IMR-90 (cell line): ENCODE measurements around the gene MALSU1. TPM values are rescaled to one million over a fixed set of nuclear protein-coding genes. Genes with fewer than 3 reads are reported as not detected.

Experiments used
- ATAC-seq: fragments of 200-7000 bp; cut with Tn5 transposase; 2 replicates; pipeline ENCODE4 v1.9.1; 2020; ENCODE audit warnings: low read depth, mild to moderate bottlenecking, moderate library complexity
- BruUV-seq: library from RNA; stranded (reverse); fragments of 400-500 nt; replicated peaks from 2 replicates; lab custom pipeline; 2021; lab: Mats Ljungman, UMichigan
- CTCF ChIA-PET: fragments of 300-600 bp; formaldehyde crosslinking; extraction: SDS; loops from one replicate; lab custom pipeline; 2021; ENCODE audit warnings: antibody characterized with exemption; lab: Yijun Ruan, JAX
- POLR2A ChIA-PET: fragments of 300-600 bp; sonication (Branson Sonifier 250); formaldehyde crosslinking; loops from one replicate; lab custom pipeline; 2022; ENCODE audit warnings: antibody characterized with exemption; ENCODE audit not compliant: unreplicated experiment; lab: Charles Lee
- DNase-seq: peaks from one replicate; pipeline ENCODE4 v3.0.0; 2013
- H2AFZ ChIP-seq: replicated peaks from 2 replicates; pipeline ENCODE3; 2013; ENCODE audit warnings: low read length, mild to moderate bottlenecking; ENCODE audit not compliant: poor library complexity
- H2AK5ac ChIP-seq: 2 replicates; pipeline ENCODE4 v1.6.1; 2013; ENCODE audit warnings: low read depth, low read length, inconsistent platforms
- H2AK9ac ChIP-seq: replicated peaks from 2 replicates; pipeline ENCODE3; 2013; ENCODE audit warnings: mild to moderate bottlenecking, low read depth, low read length, moderate library complexity; ENCODE audit not compliant: poor library complexity
- H2BK120ac ChIP-seq: 2 replicates; pipeline ENCODE4 v1.6.1; 2013; ENCODE audit warnings: low read depth, low read length, inconsistent platforms
- H2BK15ac ChIP-seq: 3 replicates; pipeline ENCODE4 v1.6.1; 2013; ENCODE audit warnings: low read depth, low read length, inconsistent platforms
- H2BK20ac ChIP-seq: 2 replicates; pipeline ENCODE4 v1.6.1; 2013; ENCODE audit warnings: low read depth, mild to moderate bottlenecking, inconsistent platforms, low read length, moderate library complexity
- H2BK5ac ChIP-seq: 2 replicates; pipeline ENCODE4 v1.6.1; 2013; ENCODE audit warnings: mild to moderate bottlenecking, low read depth, low read length, inconsistent platforms; ENCODE audit not compliant: poor library complexity, severe bottlenecking
- H3K14ac ChIP-seq: replicated peaks from 2 replicates; pipeline ENCODE4 v1.6.1; 2013; ENCODE audit warnings: low read depth, low read length, inconsistent platforms
- H3K18ac ChIP-seq: 2 replicates; pipeline ENCODE4 v1.6.1; 2013; ENCODE audit warnings: low read depth, low read length, control low read depth
- H3K23ac ChIP-seq: 2 replicates; pipeline ENCODE4 v1.6.1; 2013; ENCODE audit warnings: low read depth, low read length, inconsistent platforms
- H3K27ac ChIP-seq: 2 replicates; pipeline ENCODE4 v1.5.1; 2013; ENCODE audit warnings: mild to moderate bottlenecking, control low read depth, low read length; ENCODE audit not compliant: insufficient read depth
- H3K27me3 ChIP-seq: 2 replicates; pipeline ENCODE4 v1.6.1; 2013; ENCODE audit warnings: low read length; ENCODE audit not compliant: control insufficient read depth, insufficient read depth
- H3K36me3 ChIP-seq: 2 replicates; pipeline ENCODE4 v1.6.1; 2013; ENCODE audit warnings: low read length, mixed read lengths; ENCODE audit not compliant: control insufficient read depth, insufficient read depth
- H3K4ac ChIP-seq: 2 replicates; pipeline ENCODE4 v1.6.1; 2013; ENCODE audit warnings: low read depth, low read length, inconsistent platforms
- H3K4me1 ChIP-seq: 2 replicates; pipeline ENCODE4 v1.6.1; 2013; ENCODE audit warnings: low read length, mixed read lengths; ENCODE audit not compliant: control insufficient read depth, insufficient read depth
- H3K4me2 ChIP-seq: 2 replicates; pipeline ENCODE4 v1.6.1; 2013; ENCODE audit warnings: low read depth, mild to moderate bottlenecking, control low read depth, low read length, moderate library complexity
- H3K4me3 ChIP-seq: 2 replicates; pipeline ENCODE4 v1.5.1; 2013; ENCODE audit warnings: low read depth, mild to moderate bottlenecking, control low read depth, low read length, moderate library complexity; ENCODE audit not compliant: insufficient read depth
- H3K56ac ChIP-seq: 2 replicates; pipeline ENCODE4 v1.6.1; 2013; ENCODE audit warnings: low read length, inconsistent platforms; ENCODE audit not compliant: insufficient read depth; ENCODE audit errors: extremely low read depth
- H3K79me1 ChIP-seq, 2 experiments: 2 replicates each; pipeline ENCODE4 v1.6.1; 2013; ENCODE audit warnings: low read length in 2 of 2, inconsistent platforms in 1 of 2, low read depth in 1 of 2
- H3K9ac ChIP-seq: 2 replicates; pipeline ENCODE4 v1.6.1; 2013; ENCODE audit warnings: low read depth, low read length, control low read depth
- H3K9me1 ChIP-seq: 2 replicates; pipeline ENCODE4 v1.6.1; 2013; ENCODE audit warnings: low read length, inconsistent platforms; ENCODE audit not compliant: insufficient read depth
- H3K9me3 ChIP-seq: 2 replicates; pipeline ENCODE4 v1.6.1; 2013; ENCODE audit warnings: low read length; ENCODE audit not compliant: control insufficient read depth, insufficient read depth
- H4K20me1 ChIP-seq: 2 replicates; pipeline ENCODE4 v1.6.1; 2013; ENCODE audit warnings: low read length, inconsistent platforms; ENCODE audit not compliant: insufficient read depth
- H4K5ac ChIP-seq: 2 replicates; pipeline ENCODE4 v1.6.1; 2013; ENCODE audit warnings: mild to moderate bottlenecking, low read depth, low read length, control low read depth
- H4K8ac ChIP-seq, 2 experiments: 2 replicates each; pipeline ENCODE4 v1.6.1; 2013; ENCODE audit warnings: low read depth in 2 of 2, low read length in 2 of 2, control low read depth in 1 of 2, inconsistent platforms in 1 of 2
- H4K91ac ChIP-seq: 2 replicates; pipeline ENCODE4 v1.6.1; 2013; ENCODE audit warnings: low read depth, low read length, inconsistent platforms; ENCODE audit not compliant: insufficient read depth
- FOS ChIP-seq: fragments of 150-350 bp; IDR thresholded peaks from 2 replicates; pipeline ENCODE4 v1.6.1; 2016; ENCODE audit warnings: low read depth, low read length
- MAFK ChIP-seq: IDR thresholded peaks from 2 replicates; pipeline ENCODE4 v1.6.1; 2012; ENCODE audit warnings: low read depth, low read length, improper control_type of control experiment
- NFE2L2 ChIP-seq: fragments of 150-350 bp; IDR thresholded peaks from 2 replicates; pipeline ENCODE4 v1.6.1; 2016; ENCODE audit warnings: low read depth, mild to moderate bottlenecking, low read length
- RFX5 ChIP-seq: IDR thresholded peaks from 2 replicates; pipeline ENCODE4 v1.8.0; 2012; ENCODE audit warnings: low read depth, mild to moderate bottlenecking, low read length, moderate library complexity
- dilution Hi-C: fragments of 300-500 bp; cut with HindIII; formaldehyde crosslinking; loops from one replicate; pipeline ENCODE4 v1.14.3; 2018; ENCODE audit warnings: low sequenced_read_pairs; ENCODE audit not compliant: unreplicated experiment
- in situ Hi-C: fragments of 300-500 bp; cut with MboI; formaldehyde crosslinking; loops from 3 replicates; pipeline ENCODE4 v1.14.3; 2019; ENCODE audit warnings: low sequenced_read_pairs, inconsistent platforms, mixed read lengths
- intact Hi-C: fragments of 100-400 bp; cut with micrococcal nuclease; formaldehyde crosslinking; loops from 2 replicates; pipeline ENCODE4 v1.10.0; 2022
- polyA plus RNA-seq, 3 experiments: library from polyadenylated mRNA; depleted of rRNA; stranded (reverse); fragments of >200 nt; gene quantifications; 2 replicates each; pipeline ENCODE4 v1.2.3, GENCODE V29; 2012; ENCODE audit warnings: low replicate concordance in 1 of 3
- total RNA-seq: library from RNA; depleted of rRNA; stranded (reverse); fragments of >200 nt; gene quantifications from 2 replicates; pipeline ENCODE4 v1.2.3, GENCODE V29; 2012

The MALSU1 gene
- total and polyA plus RNA-seq, 2 of the 4 experiments (the other 2 are of a cell fraction) = 30.5 to 36.0 TPM

GRCh38 chr7:23332193-23332592 is 33.1 kb downstream of the MALSU1 start:
- Histone ChIP-seq H2AK9ac (no peak overlapping the region), H3K9ac (no peak overlapping the region), H4K5ac (no peak overlapping the region), H3K14ac (no peak overlapping the region), H3K4me1 (peaks cover 14% of the 10 kb centered on the region), H3K27ac (no peak overlapping the region), H2BK15ac (no peak overlapping the region), H2BK20ac (no peak overlapping the region; the same call in 1 of the 2 replicates), H2AK5ac (no peak overlapping the region), H3K56ac (no peak overlapping the region), H2BK5ac (no peak overlapping the region), H3K4ac (no peak overlapping the region), H3K4me2 (no peak overlapping the region), H3K9me3 (no peaks in the 10 kb centered on the region), H3K36me3 (peaks cover 14% of the 10 kb centered on the region), H4K20me1 (peaks cover 13% of the 10 kb centered on the region; the same call in 1 of the 2 replicates), H4K91ac (no peak overlapping the region), H2AFZ (no peak overlapping the region), H2BK120ac (no peak overlapping the region), H4K8ac (no peak overlapping the region), H3K18ac (no peak overlapping the region), H3K4me3 (no peak overlapping the region), H3K9me1 (peaks cover 5% of the 10 kb centered on the region), H3K79me1 (peaks cover 14 to 51% of the 10 kb centered on the region in 2 experiments), H3K27me3 (no peaks in the 10 kb centered on the region), H3K23ac (no peak overlapping the region)
- POLR2A ChIA-PET = no interaction called here
- DNase-seq (peak; percentile 26), ATAC-seq (no peak)
- in situ Hi-C loops (no loop called here), dilution Hi-C loops (no loop called here), intact Hi-C loops (no loop called here)
- TF ChIP-seq MAFK (0 out of 2 replicates have a peak, but pooled peaks have one; percentile 21), NFE2L2 (no peak), RFX5 (no peak), FOS (no peak)
- CTCF ChIA-PET = no interaction called here
- no TSS peak for BruUV-seq
